ENCODE measurements around the gene ACOX3.

The ACOX3 gene

DNA sequence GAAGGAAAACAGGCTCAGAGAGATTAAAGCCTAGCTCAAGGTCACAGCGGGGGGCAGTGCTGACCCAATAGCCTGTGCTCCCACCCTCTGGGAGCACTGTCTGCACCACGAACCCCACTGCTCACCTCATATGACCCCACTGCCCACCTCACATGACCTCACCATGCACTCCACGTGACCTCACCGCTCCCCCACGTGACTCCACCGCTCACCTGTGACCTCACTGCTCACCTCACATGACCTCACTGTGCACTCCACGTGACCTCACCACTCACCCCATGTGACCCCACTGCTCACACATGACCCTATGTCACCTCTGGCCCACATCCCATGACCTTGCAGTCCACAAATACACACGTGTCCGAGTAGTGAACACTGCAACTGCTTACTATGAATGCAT lies 55.4 kb downstream of the ACOX3 start:
- DNase-seq = no peak

DNA sequence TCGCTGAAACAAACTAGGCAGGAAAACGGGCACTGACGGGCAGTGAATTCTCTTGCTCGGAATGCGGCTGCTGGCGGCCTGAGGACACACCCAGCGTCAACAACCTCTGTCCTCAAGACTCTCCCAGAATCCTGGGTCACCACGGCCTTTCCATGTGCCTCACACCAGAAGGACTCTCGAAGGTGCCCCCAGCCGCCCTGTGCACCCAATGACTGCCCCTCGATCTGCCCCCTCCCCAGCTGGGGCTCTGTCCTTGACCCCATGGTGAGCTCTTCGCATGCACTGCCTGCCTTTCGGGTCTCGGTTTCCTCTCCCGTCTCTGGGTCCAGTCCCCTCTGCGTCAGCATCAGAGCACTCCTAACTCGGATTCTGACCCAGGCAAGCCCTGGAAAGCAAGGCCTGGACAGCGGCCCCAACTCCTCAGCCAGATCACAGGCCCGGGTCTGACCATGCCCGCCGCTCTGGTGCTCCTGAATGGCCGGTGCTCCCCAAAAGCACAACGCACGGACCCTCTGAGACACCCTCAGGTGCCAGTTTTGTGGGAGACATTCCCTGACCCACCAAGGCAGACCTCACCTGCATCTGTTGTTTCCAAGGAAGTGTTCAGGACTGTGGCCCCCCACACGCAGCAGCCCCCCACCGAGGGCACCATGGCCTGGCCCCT lies 56.0 kb downstream of the ACOX3 start:
- DNase-seq = no peak

DNA sequence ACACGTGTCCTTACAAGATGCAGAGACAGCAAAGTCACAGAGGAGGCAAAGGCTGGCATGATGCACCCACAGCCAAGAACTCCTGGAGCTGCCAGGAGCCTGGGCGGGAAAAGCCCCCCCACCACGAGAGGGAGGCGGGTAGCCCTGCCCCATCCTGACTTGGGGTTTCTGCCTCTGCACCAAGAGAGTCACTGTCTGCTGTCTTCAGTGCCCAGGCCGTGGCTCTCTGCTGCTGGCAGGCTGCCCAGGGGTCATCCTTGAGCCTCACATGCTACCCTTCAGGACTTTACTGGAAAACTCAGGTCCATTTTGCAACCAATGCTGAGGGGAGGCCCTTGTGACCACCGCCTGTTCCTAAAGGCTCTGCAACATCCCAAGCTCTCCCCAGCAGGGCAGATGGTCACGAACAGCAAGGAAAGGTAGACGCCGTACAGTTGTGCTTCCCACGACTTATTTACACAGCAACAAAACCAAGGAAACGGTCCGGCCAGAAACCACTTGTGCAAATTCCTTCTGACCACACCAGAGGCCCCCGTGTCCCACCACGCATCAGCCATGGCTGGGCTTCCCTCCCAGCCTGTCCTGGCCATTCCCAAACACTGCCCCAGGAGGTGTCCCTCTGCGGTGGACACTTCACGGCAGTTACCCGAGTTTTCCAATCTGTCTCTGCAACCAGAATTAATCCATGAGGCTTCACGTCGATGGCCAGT lies 56.9 kb downstream of the ACOX3 start:
- DNase-seq = no peak

DNA sequence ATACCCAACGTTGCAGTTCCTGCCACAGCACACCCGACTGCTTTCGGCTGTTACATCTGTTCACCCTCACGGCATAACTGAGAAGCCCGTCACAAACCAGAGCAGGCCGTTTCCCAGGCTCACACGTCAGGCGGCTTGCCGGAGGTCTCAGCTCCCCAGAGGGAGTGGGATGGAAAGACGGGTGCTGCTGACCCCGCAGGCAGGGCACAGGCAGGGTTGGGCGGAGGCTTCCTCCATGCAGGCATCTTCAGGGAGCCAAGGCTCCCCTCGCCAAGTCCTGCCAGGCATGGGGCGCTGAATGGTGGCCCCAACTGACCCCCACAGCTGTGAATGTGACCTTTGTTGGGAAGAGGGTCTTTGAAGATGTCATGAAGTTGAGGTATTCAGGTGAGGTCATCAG lies 57.5 kb downstream of the ACOX3 start:
- no peak for DNase-seq

DNA sequence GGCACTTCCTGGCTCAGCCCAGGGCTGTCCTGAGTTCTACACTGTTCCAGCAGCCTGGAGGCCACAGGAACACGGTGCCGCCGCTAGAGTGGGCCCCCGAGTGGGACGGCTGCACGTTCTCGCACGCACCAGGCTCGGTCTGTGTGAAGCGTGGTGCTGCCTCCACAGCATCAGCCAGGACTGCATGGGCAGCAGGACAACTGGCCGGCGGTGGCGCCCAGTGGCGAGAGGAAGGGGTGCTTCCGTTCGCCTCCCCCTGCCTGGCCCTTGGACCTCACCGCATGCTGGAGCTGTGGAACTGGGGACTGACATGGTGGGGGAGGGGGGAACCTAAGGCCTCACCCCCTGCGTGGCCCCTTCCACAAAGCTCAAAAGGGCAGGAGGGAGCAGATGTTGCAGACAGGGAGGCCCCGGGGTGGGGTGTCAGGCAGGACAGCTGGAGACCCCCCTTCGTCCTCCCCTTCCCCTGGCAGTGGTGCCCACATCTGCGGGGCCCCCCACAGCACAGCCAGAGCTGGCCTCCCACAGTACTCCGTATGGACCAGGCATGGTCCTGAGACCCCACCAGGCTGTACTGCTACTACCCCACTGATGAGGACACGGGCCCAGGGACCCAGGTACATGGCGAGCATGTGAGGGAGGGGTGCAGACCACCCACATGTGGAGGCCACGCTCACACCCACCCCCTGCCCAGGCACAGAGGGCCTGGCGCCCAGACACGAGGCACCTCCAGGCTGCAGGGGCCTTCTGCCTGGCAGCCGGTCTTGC lies 58.5 kb downstream of the ACOX3 start:
- DNase-seq = no peak

DNA sequence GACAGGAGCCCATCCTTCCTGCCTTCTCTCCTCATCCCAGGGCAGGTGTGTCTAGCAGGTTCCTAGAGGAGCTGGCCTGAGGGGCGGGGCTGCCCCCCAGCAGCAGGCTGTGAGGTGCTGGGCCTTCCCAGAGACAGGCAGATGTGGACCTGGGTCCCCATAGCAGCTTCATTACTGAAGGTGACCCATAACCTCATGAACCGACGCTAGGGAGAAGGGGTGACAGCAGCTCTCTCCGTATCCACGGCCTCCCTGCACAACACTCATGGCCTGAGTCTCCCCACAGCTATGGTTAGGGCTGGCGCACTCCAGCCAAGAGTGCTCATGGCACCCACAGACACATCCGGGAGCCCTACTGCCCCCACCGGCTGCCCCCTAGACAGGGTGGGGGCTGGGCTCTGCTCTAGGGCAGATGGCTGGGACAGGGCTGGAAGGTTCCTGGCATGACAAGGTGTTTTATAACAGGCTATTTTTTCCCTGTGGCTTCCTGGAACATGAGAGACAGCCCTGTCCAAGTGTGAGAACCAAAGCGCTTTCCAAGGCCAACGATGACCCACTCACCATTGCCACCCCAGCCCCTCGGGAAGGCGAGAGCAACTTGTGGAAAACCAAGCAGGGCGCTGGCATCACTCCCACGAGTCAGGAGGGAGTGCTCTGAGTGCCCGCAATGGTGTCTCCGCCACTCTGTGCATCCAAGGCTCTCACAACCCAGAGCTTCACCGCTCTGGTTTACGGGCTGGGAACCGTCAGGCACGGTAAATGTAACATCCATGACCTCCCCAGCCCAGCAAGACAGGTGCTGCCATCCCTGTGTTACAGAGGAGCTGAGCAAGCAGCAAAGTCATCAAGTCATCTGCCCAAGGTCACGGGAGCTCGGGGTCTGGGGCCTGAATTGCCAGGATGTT lies 59.8 kb downstream of the ACOX3 start:
- DNase-seq = no peak

DNA sequence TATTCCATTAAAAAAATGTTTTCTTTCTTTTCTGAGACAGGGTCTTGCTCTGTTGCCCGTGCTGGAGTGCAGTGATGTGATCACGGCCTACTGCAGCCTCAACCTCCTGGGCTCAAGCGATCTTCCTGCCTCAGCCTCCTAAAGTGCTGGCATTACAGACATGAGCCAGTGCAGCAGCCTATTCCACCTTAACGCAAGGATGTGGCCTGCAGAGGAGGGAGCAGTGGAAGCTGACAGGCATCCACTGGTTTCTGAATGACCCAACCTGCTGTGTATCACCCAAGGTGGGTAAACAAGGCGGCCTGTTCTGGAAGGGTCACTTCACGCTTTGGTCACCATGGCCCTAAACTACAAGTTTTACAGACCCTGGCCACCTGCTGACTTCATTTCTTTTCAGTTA lies 60.8 kb downstream of the ACOX3 start:
- DNase-seq = no peak

DNA sequence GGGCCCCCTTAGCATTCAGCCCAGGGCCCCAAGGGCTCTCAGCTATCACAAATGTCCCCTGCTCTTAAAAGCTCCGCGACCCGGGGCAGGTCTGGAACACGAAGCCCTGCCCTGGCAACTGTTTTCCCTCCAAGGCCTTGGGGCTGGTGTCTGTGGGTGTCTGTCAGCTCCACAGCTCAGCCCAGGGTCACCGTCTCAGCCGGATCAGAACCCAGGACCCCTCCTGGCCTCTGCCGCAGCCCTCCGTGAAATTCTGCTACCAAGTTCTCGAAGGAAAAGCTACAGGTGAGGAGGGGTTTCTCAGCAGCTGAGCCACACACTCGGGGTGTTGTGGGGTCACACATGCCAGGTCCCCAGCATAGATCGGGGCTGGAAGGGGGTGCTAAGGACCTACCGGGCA lies 61.2 kb downstream of the ACOX3 start:
- DNase-seq = no peak

DNA sequence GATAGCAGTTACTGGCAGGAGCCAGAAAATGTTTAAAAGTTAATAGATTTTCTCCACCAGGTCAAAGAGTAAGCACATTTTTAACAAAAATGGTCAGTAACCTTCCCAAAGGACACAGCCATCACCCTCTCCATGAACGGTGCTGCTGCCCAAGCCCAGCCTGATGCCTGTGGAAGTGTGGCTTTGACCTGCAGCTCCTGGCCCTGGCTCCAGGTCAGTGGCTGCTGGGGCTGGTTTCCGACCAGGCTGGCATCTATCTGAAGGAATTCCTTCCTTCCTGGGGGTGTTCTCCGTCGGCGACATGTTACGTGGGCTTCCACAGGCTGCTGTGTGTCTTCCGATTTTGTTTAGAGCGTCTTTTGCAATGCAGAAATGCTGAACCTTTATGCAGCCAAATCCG lies 61.7 kb downstream of the ACOX3 start:
- DNase-seq = no peak

DNA sequence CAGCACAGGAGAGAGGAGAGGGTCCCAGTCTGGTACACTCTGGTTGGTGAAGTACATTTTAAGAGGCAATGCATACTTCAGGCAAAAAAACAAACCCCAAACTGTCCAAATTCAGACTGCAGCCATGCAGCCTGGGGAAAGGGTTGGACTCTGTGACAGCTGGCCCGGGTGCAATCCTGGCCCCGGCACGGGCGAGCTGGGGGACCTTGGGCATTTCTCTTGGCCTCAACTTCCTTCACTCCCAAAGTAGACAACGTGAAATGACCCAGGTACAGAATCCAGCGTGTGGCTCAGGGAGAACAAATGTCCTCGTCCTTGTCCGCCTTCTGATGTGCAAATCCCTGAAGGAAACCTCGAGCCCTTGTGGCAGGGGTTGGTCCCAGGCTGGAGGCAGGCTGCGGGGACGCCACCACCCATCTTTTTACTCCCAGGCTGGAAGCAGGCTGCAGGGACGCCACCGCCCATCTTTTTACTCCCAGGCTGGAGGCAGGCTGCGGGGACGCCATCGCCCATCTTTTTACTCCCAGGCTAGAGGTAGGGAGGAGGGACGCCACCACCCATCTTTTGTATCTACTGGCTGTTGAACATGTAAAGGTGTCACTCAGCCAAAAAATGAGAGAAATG lies 62.3 kb downstream of the ACOX3 start:
- DNase-seq = no peak

DNA sequence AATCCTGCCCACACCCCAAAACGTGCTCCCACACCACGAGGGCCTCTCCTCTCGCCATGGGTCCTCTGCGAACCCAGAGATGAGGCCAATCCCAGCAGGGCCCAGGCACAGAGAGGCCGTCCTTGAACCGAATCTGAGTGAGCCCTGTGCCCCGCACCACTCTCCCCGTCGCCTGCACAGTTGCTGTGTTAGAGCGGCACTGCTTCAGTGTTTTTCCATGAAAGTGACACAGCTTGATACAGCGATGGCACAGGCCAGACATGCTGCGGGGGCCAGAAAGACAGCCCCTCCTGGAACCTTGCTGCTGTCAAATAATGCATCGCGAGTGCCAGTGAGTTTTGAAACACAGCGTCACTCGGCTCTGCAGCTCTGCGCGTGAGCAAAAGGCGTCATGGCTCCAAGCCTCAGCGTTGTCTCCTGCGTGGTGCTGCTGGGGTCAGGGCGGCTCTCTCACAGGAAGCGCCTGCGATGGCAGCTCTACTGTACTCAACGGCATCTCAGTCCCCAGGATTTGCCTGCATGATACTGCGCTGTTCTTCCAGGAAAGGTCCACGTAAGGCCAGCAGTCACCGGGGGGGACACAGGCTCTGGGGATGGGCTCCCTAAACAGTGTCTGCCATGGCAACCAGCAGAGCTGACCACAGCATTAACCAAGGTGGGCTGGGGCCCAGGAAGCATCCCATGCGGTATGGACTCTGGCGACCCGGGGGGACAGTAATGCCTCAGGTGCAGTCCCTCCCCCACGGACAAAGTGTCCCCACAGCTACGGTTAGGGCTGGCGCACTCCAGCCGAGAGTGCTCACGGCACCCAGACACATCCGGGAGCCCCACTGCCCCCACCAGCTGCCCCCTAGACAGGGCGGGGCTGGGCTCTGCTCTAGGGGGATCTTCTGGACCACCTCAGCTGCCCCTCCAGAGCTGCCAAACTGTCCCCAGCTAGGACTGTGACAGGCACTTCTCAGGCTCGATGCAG lies 63.1 kb downstream of the ACOX3 start:
- DNase-seq = no peak

DNA sequence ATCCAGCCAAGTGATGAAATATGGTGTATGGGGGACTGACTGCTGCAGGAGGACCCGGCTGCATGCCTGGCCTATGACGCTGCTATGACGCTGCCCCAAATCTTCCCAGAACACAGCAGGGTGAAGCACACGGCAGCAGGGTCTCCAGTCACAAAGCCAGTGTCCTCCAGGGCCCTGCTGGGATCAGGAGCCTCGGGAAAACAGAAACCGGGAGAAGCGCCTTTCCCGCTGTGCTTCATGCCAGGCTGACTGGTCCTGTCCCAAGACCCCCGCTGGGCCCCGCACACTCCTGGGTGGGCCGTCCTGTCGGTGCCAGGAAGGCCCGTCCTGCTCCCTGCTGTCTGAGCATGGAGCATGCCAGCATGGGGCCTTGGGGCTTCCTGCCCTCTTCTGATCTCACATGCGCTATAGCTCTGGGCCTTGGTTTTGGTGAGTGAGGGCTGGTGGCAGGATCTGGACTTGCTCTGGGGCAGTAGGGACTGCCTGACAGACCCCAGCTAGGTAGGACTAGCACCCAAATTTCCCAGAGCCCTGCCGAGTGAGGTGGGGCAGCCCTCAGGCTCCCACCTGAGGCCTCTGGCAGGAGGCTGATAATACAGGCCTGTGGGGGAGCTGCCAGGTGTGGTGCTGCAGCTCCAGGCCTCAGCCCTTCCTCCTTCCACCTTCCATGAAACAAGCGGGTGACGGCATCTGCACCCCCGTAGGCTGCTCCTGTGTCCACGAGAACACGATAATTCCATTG lies 64.0 kb downstream of the ACOX3 start:
- no peak for DNase-seq

DNA sequence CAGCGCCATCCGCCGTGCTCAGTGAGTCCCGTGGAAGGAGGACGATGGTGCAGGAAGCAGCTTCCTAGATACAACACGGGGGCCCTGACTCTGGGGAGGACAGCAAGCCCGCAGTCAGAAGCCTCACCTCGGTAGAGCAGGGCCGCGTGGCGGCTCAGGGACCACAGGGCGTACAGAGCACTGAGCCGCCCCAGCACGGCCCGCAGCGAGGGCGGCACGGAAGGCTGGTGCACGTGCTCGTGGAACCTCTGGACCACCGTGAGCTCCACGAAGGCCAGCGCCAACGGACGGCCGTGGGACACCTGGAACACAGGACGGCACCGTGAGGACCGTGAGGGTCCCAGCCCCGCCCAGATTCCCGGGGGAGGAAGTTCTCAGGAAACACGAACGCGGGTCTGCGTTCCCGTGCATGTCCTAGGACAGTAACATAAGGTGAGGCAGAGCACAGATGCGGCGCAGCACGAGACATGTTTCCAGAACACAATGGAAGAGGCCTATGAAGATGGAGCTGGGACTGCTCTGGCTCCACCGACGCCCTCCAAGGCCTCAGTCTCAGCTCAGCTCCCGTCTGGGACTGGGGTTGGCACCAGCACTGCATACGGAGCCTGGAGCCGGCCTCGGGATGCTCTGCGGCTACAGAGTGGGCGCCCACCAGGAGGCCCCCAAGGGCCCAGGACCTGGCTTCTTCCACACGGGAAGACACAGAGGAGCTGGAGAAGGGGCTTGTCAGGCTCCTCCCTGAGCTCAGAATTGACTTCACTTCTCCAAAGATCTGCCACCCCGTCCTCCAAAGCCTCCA lies 65.5 kb downstream of the ACOX3 start:
- no peak for DNase-seq

DNA sequence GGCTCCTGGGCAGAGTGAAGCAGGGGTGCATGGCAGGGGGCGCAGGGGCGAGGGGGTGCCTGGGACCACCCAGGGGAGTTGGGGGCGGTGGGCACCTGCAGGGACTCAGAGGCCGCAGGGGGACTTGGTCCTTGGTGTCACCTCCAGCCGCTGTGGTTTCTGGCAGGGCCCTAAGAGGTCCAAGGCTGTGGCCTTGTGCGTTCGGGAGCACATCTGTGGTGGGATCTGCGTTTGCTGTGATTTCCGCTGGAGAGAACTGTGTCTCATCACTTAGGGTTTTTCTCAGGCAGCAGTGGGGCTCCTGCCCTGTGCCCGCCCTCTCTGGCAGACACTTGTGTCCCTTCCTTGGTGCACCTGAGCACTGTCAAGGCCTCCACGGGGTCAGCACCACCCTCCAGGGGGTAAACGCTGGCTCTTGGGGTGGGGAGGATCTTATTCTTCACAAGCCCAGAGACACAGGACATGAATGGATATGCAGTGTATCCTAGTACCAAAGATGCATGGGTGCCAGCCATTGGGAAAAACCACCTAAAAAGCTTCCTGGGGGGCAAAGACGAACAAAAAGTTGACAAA lies 66.5 kb downstream of the ACOX3 start:
- DNase-seq = no peak

DNA sequence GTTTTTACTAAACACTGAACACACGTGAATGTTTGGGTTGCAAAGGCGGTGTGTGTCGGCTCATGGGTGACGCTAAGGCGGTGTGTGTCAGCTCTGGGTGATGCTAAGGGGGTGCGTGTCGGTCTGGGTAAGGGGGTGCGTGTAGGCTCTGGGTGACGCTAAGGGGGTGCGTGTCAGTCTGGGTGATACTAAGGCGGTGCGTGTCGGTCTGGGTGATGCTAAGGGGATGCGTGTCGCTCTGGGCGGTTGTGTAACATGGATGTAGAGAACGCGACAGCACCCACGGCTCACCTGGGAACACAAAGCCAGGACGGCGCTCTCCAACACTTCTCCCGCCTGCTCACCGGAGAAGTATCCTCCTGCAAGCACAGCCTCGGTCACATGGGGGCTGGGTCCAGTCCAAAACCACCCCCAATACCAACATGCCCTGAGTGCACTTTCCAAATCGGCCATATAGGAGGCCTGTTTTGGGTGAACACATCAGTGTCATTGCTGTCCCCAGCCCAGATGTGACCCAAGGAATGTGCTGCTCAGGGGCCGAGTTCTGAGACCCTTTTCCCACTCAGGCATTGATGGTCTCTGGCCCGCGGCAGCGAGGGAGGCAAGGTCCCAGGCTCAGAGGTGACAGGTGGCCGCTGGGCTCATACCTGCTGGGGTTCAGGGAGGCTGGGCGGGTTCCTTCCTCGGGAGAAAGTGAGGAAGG lies 67.1 kb downstream of the ACOX3 start:
- DNase-seq = no peak

DNA sequence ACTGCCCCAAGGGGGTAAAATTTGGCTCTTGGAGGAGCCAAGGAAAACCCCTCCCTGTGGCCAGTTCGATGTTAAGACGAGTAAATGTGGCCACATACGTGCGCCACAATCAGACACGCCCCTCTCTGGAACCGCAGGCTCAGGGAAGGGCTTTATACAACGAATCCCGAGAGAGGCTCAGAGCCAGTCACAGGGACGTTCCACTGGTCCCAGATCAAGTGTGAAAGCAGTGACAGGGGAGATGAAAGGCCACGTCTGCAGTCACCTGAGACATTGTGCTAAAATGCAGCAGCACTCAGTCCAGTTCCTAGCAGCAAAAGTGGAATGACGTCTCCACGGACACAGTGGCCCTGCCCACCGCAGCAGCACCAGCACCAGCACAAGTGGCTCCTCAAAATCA lies 68.0 kb downstream of the ACOX3 start:
- DNase-seq = no peak

DNA sequence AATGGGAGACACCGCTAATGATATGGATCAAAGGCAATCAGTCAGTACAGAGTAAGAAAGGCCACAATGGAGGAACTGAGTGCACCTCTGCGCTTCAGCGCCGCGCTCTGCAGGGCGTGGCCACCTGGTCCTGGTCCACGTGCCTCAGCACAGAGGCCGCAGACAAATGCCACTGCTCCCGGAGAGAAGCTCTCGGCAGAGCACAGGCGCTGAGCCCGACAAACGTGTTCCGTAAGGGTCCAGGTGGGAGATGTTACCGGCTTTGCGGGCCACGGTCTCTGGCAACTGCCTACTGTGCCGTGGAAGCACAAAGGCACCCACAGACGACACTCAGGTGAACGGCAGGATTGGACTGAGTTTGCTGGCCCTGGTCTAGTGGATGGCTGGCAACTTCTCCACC lies 68.9 kb downstream of the ACOX3 start:
- no peak for DNase-seq

DNA sequence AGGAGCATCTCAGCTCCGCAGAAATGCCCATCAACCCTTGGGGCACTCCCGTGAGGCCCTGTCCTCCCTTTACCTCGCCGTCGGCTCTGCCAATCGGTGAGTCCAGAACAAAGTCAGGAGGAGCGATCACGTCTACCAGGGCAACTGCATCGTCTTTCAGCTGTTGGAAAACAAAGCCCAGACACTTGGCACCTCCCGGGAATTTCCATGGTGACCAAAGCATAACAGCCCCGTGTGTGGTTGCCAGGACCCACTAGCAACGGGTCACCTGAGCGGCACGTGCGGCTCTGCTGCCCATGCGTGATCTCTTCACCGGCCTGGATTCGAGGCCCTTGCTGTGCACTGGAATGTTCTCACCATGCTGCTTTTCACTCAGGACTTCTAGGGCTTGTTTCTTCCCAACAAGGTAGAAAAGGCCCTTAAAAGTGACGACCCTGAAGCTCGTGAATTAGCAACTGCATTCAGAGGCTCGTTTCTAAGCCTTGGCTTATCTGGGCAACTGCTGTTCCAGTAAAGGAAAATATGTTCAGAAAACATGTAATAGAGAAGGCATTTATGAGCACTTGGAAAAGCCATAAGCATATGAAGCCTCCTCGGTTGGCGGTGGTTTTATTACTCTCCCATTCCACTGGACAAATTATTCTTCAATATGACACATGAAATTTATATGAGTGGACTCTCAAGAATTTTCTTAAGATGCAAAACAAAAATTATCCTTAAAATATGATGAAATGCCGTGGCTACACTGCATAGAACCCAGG lies 69.5 kb downstream of the ACOX3 start:
- DNase-seq = no peak

Data from CD4-positive, alpha-beta T cell treated with Interleukin-12 subunit alpha and Interleukin-12 subunit beta, for 1 hour (primary cell).